Vagina (tissue), 2 donors: ENCODE results near the gene SKA1.

Source experiments
- POLR2A ChIP-seq, 2 donors: fragments of 450-650 bp; IDR thresholded peaks; one replicate each; pipeline ENCODE4 v1.6.1; 2017; ENCODE audit warnings: antibody characterized with exemption in 2 of 2, mild to moderate bottlenecking in 2 of 2, moderate library complexity in 2 of 2
- POLR2AphosphoS5 ChIP-seq, 2 donors: sonication (generic); formaldehyde crosslinking; IDR thresholded peaks; one replicate each; pipeline ENCODE4 v1.9.0; 2017; ENCODE audit warnings: antibody characterized with exemption in 2 of 2, mild to moderate bottlenecking in 2 of 2, low read depth in 1 of 2; ENCODE audit not compliant: insufficient read depth in 1 of 2
- TF ChIP-seq, protein P1 (sequence below), 3 experiments: fragments of 450-650 bp in 2 of 3; fragments of 200-600 bp in 1 of 3; sonication (generic) in 1 of 3; IDR thresholded peaks; one replicate each; pipeline ENCODE4 v1.5.1; 2017 to 2019; ENCODE audit warnings: antibody characterized with exemption in 3 of 3, mild to moderate bottlenecking in 2 of 3, moderate library complexity in 2 of 3

DNA sequence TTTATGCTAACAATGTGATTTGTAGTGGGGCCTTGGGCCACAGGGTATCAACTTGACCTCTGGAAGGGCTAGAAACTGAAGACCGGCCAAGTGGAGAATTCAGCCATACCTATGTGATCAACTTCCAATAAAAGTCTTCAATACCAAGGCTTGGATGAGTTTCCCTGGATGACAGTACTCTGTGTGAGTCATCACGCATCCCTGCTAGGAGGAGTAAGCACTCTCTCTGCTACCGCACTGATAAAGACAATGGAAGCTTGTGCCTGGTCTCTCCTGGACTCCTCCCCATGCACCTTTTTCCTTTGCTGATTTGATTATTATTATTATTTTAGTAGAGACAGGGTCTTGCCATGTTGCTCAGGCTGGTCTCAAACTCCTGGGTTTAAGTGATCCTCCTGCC, 58.1 kb downstream of the SKA1 start:
- TF ChIP-seq, protein P1, sequence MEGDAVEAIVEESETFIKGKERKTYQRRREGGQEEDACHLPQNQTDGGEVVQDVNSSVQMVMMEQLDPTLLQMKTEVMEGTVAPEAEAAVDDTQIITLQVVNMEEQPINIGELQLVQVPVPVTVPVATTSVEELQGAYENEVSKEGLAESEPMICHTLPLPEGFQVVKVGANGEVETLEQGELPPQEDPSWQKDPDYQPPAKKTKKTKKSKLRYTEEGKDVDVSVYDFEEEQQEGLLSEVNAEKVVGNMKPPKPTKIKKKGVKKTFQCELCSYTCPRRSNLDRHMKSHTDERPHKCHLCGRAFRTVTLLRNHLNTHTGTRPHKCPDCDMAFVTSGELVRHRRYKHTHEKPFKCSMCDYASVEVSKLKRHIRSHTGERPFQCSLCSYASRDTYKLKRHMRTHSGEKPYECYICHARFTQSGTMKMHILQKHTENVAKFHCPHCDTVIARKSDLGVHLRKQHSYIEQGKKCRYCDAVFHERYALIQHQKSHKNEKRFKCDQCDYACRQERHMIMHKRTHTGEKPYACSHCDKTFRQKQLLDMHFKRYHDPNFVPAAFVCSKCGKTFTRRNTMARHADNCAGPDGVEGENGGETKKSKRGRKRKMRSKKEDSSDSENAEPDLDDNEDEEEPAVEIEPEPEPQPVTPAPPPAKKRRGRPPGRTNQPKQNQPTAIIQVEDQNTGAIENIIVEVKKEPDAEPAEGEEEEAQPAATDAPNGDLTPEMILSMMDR (IDR thresholded peaks at IDR 0.05), result no peak
- TF ChIP-seq POLR2A (IDR thresholded peaks at IDR 0.05), result no peak
- no peak for TF ChIP-seq POLR2AphosphoS5 (IDR thresholded peaks at IDR 0.05; ENCODE audit: insufficient read depth in 1 of 2, low read depth in 1 of 2)
